SU-DHL-6 (cell line): ENCODE measurements around the gene SLC22A3.

Experiments used
- H2AFZ ChIP-seq: fragments of 200-600 bp; sonication (generic); 2 replicates; pipeline ENCODE4 v1.6.1; 2014; ENCODE audit warnings: low read depth, mild to moderate bottlenecking, moderate library complexity, mixed read lengths, antibody characterized with exemption, low read length; ENCODE audit not compliant: severe bottlenecking
- H3F3A ChIP-seq: fragments of 200-600 bp; shearing (Covaris generic); 2 replicates; pipeline ENCODE4 v1.6.0; 2016; ENCODE audit warnings: antibody characterized with exemption, mild to moderate bottlenecking; ENCODE audit not compliant: insufficient read depth
- H3K27ac ChIP-seq: fragments of 200-600 bp; sonication (generic); 2 replicates; pipeline ENCODE4 v1.5.1; 2016; ENCODE audit warnings: low read depth, mild to moderate bottlenecking, low read length, moderate library complexity, mixed read lengths
- H3K27me3 ChIP-seq: fragments of 200-600 bp; sonication (generic), shearing (Covaris generic); 2 replicates; pipeline ENCODE4 v1.6.0; 2014; ENCODE audit warnings: mild to moderate bottlenecking, low read length
- H3K36me3 ChIP-seq: fragments of 200-600 bp; sonication (generic); 2 replicates; pipeline ENCODE4 v1.6.1; 2014; ENCODE audit warnings: mild to moderate bottlenecking, low read length, mixed read lengths
- H3K4me2 ChIP-seq: fragments of 300-600, 200-600 bp; shearing (Covaris generic), sonication (generic); 2 replicates; pipeline ENCODE4 v1.6.0; 2014; ENCODE audit warnings: low read length, low read depth, mild to moderate bottlenecking; ENCODE audit not compliant: poor library complexity, severe bottlenecking
- H3K4me3 ChIP-seq: fragments of 200-600 bp; sonication (generic); 2 replicates; pipeline ENCODE4 v1.5.1; 2014; ENCODE audit warnings: antibody characterized with exemption, low read length, mild to moderate bottlenecking, mixed read lengths; ENCODE audit not compliant: insufficient read depth, poor library complexity, severe bottlenecking
- H3K79me2 ChIP-seq: fragments of 200-600 bp; sonication (generic); 2 replicates; pipeline ENCODE4 v1.6.1; 2014; ENCODE audit warnings: mild to moderate bottlenecking, low read length, moderate library complexity; ENCODE audit not compliant: insufficient read depth
- H3K9ac ChIP-seq: fragments of 200-600 bp; sonication (generic); 2 replicates; pipeline ENCODE4 v1.7.0; 2014; ENCODE audit warnings: mild to moderate bottlenecking, low read length
- H3K9me2 ChIP-seq: fragments of 200-600 bp; sonication (generic); replicated peaks from 2 replicates; pipeline ENCODE4 v1.6.1; 2014; ENCODE audit warnings: low read length; ENCODE audit not compliant: insufficient read depth
- H3K9me3 ChIP-seq: fragments of 200-600 bp; sonication (generic); 2 replicates; pipeline ENCODE4 v1.6.1; 2014; ENCODE audit warnings: low read length, mixed read lengths; ENCODE audit not compliant: insufficient read depth
- H4K20me1 ChIP-seq: fragments of 200-600 bp; sonication (generic); 2 replicates; pipeline ENCODE4 v1.6.1; 2014; ENCODE audit warnings: low read depth, mild to moderate bottlenecking, antibody characterized with exemption, low read length, moderate library complexity, mixed read lengths
- EZH2phosphoT487 ChIP-seq: fragments of 200-600 bp; sonication (generic), shearing (Covaris generic); conservative IDR thresholded peaks from 2 replicates; pipeline ENCODE4 v1.6.1; 2018; ENCODE audit warnings: mild to moderate bottlenecking, antibody characterized with exemption, low read length, moderate library complexity, mixed read lengths
- TF ChIP-seq, protein P1 (sequence below): fragments of 200-600 bp; sonication (generic); IDR thresholded peaks from one replicate; pipeline ENCODE4 v1.5.1; 2017; ENCODE audit warnings: antibody characterized with exemption, mild to moderate bottlenecking, low read length, moderate library complexity; ENCODE audit not compliant: insufficient read depth, poor library complexity, severe bottlenecking

SLC22A3 gene

DNA sequence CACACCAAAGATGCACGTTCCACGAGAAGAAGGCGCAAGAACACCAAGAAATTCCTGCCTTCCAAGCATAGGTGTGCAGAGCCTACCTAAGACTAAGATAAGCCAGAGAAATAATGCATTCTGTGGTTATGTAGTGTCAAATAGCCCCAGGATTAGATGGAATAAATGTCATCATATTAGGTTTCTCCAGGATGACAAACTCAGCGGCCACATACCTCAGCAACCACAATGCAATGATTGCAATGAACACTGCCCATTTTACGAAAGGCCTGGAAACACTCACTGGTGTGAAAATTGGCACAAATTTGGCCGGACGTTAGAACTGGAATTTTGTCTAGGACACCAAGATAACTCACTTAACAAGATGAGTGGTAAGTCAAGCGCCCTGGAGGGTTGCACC is 129.7 kb downstream of the SLC22A3 start:
- Histone ChIP-seq H3K9me2 (no peaks in the 10 kb centered on the region), H3K9ac (no peak overlapping the region), H3K36me3 (no peaks in the 10 kb centered on the region), H3K9me3 (no peaks in the 10 kb centered on the region), H4K20me1 (no peaks in the 10 kb centered on the region), H2AFZ (no peak overlapping the region), H3K27ac (no peak overlapping the region), H3K27me3 (no peaks in the 10 kb centered on the region), H3K4me2 (no peak overlapping the region), H3F3A (no peaks in the 10 kb centered on the region), H3K79me2 (no peaks in the 10 kb centered on the region), H3K4me3 (no peak overlapping the region)
- TF ChIP-seq, protein P1, sequence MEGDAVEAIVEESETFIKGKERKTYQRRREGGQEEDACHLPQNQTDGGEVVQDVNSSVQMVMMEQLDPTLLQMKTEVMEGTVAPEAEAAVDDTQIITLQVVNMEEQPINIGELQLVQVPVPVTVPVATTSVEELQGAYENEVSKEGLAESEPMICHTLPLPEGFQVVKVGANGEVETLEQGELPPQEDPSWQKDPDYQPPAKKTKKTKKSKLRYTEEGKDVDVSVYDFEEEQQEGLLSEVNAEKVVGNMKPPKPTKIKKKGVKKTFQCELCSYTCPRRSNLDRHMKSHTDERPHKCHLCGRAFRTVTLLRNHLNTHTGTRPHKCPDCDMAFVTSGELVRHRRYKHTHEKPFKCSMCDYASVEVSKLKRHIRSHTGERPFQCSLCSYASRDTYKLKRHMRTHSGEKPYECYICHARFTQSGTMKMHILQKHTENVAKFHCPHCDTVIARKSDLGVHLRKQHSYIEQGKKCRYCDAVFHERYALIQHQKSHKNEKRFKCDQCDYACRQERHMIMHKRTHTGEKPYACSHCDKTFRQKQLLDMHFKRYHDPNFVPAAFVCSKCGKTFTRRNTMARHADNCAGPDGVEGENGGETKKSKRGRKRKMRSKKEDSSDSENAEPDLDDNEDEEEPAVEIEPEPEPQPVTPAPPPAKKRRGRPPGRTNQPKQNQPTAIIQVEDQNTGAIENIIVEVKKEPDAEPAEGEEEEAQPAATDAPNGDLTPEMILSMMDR: no peak
- no peak for TF ChIP-seq EZH2phosphoT487

DNA sequence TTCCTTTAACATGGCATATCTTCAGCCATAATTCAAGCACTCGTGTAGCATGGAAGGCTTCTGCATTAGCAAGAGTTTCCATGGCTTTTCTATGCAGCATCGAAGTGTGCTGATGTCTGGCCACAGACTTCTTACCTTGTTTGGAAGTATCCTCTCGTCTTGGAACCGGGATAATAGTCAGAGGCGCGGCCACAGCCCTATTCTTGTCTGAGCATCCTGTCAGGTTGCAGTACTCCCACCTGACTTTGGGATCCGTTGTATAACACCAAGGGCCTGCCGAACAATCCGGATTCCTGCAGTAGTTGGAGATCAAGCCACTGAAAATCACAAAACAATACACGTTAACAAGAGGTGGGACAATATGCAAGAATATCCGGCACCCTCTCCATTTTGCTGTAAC is 138.9 kb downstream of the SLC22A3 start:
- no peaks in the 10 kb centered on the region for H3K36me3 ChIP-seq
- no peak overlapping the region for H3K4me3 ChIP-seq
- H3K4me2 ChIP-seq: no peak overlapping the region
- H3K79me2 ChIP-seq: no peaks in the 10 kb centered on the region
- H3K27ac ChIP-seq: no peak overlapping the region
- no peaks in the 10 kb centered on the region for H4K20me1 ChIP-seq
- H3F3A ChIP-seq: no peaks in the 10 kb centered on the region
- no peaks in the 10 kb centered on the region for H3K27me3 ChIP-seq
- H3K9ac ChIP-seq: no peak overlapping the region
- TF ChIP-seq, protein P1: no peak
- TF ChIP-seq EZH2phosphoT487: no peak
- H3K9me3 ChIP-seq: no peaks in the 10 kb centered on the region
- H2AFZ ChIP-seq: no peak overlapping the region
- no peaks in the 10 kb centered on the region for H3K9me2 ChIP-seq

DNA sequence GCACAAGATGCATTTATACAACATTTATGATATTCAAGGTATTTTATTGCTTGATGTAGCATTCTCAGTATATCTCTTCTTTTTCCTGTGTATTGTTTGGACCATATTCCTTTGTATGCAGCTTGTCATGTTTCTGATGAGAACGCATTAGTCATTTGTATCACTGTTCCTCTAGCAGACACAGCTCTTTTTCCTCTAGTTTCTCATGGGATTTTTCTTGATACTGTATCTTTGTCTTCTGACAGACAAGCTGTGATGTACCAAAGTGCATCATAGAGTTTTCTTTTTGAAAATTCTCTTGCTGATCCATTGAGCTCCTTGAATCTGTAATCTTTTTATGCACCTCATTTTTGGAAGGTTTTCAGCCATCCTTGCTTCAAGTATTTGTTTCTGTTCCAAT is 140.9 kb downstream of the SLC22A3 start:
- Histone ChIP-seq H3K9ac (no peak overlapping the region), H3F3A (no peaks in the 10 kb centered on the region), H3K9me3 (no peaks in the 10 kb centered on the region), H3K27ac (no peak overlapping the region), H3K36me3 (no peaks in the 10 kb centered on the region), H3K4me2 (no peak overlapping the region), H4K20me1 (no peaks in the 10 kb centered on the region), H3K79me2 (no peaks in the 10 kb centered on the region), H3K4me3 (no peak overlapping the region), H3K27me3 (no peaks in the 10 kb centered on the region), H3K9me2 (no peaks in the 10 kb centered on the region), H2AFZ (no peak overlapping the region)
- no peak for TF ChIP-seq EZH2phosphoT487
- TF ChIP-seq, protein P1: no peak

DNA sequence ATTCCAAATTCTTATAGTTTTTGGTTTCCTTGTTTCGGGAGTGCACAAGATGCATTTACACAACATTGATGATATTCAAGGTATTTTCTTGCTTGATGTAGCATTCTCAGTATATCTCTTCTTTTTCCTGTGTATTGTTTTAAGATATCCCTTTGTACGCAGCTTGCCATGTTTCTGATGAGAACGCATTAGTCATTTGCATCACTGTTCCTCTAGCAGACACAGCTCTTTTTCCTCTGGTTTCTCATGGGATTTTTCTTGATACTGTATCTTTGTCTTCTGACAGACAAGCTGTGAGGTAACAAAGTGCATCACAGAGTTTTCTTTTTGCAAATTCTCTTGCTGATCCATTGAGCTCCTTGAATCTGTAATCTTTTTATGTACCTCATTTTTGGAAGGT is 146.4 kb downstream of the SLC22A3 start:
- Histone ChIP-seq H3K9ac (no peak overlapping the region), H3K27me3 (no peaks in the 10 kb centered on the region), H3F3A (no peaks in the 10 kb centered on the region), H2AFZ (no peak overlapping the region), H3K4me2 (no peak overlapping the region), H3K36me3 (no peaks in the 10 kb centered on the region), H3K27ac (no peak overlapping the region), H3K79me2 (no peaks in the 10 kb centered on the region), H4K20me1 (no peaks in the 10 kb centered on the region), H3K9me2 (no peaks in the 10 kb centered on the region), H3K4me3 (no peak overlapping the region), H3K9me3 (no peaks in the 10 kb centered on the region)
- TF ChIP-seq, protein P1: no peak
- no peak for TF ChIP-seq EZH2phosphoT487
